HepG2 (cell line): ENCODE data around the gene WDR83. TPM values are rescaled to one million over a fixed set of nuclear protein-coding genes. Genes with fewer than 3 reads are reported as not detected.
A peak's percentile ranks its signal among the peaks of the same experiment; 100 is the strongest.

Experiments used
- BCL3 ChIP-seq: sonication (generic); formaldehyde crosslinking; IDR thresholded peaks from 2 replicates; pipeline ENCODE4 v1.5.1; 2020; ENCODE audit warnings: mild to moderate bottlenecking, missing genetic modification reagents, moderate library complexity
- BCL6 ChIP-seq: IDR thresholded peaks from 2 replicates; pipeline ENCODE4 v1.6.1; 2016; ENCODE audit warnings: missing genetic modification reagents, missing compliant biosample characterization
- CBX2 ChIP-seq, 2 experiments: fragments of 200-600 bp in 1 of 2; sonication (generic); formaldehyde crosslinking in 1 of 2; IDR thresholded peaks; 2 replicates each; pipeline versions ENCODE4 v1.7.0 to v1.8.1; 2018 to 2022; ENCODE audit warnings: low read depth in 2 of 2, low read length in 1 of 2, mild to moderate bottlenecking in 1 of 2, missing genetic modification reagents in 1 of 2
- CENPT ChIP-seq: sonication (generic); formaldehyde crosslinking; IDR thresholded peaks from 2 replicates; pipeline ENCODE4 v1.8.0; 2022; ENCODE audit warnings: low read depth, mild to moderate bottlenecking, moderate library complexity, missing genetic modification reagents
- DDIT3 ChIP-seq: sonication (generic); formaldehyde crosslinking; IDR thresholded peaks from 2 replicates; pipeline ENCODE4 v1.4.0; 2020; ENCODE audit warnings: mild to moderate bottlenecking, missing genetic modification reagents
- DPF2 ChIP-seq: sonication (generic); formaldehyde crosslinking; IDR thresholded peaks from 2 replicates; pipeline ENCODE4 v1.4.0; 2020; ENCODE audit warnings: mild to moderate bottlenecking, low read depth, missing genetic modification reagents, borderline replicate concordance
- ESRRA ChIP-seq: sonication (generic); formaldehyde crosslinking; IDR thresholded peaks from 2 replicates; pipeline ENCODE4 v1.5.1; 2020; ENCODE audit warnings: mild to moderate bottlenecking, low read depth, missing genetic modification reagents
- HDAC2 ChIP-seq: sonication (generic); formaldehyde crosslinking; IDR thresholded peaks from 2 replicates; pipeline ENCODE4 v1.4.0; 2020; ENCODE audit warnings: missing genetic modification reagents
- MIXL1 ChIP-seq: IDR thresholded peaks from 2 replicates; pipeline ENCODE4 v1.6.1; 2016
- NONO ChIP-seq, 2 experiments: fragments of 450-650 bp in 1 of 2; sonication (generic) in 1 of 2; formaldehyde crosslinking in 1 of 2; IDR thresholded peaks in 1 of 2; conservative IDR thresholded peaks in 1 of 2; 2 replicates each; pipeline versions ENCODE4 v1.6.1 to v1.8.0; 2017 to 2022; ENCODE audit warnings: mild to moderate bottlenecking in 1 of 2, missing genetic modification reagents in 1 of 2, moderate library complexity in 1 of 2
- RFX5 ChIP-seq: IDR thresholded peaks from 2 replicates; pipeline ENCODE4 v1.6.1; 2011; ENCODE audit warnings: low read depth, low read length, improper control_type of control experiment
- SCMH1 ChIP-seq: sonication (generic); formaldehyde crosslinking; IDR thresholded peaks from 2 replicates; pipeline ENCODE4 v1.9.0; 2021; ENCODE audit warnings: missing genetic modification reagents, mild to moderate bottlenecking, borderline replicate concordance
- TBP ChIP-seq: sonication (generic); formaldehyde crosslinking; IDR thresholded peaks from 2 replicates; pipeline ENCODE4 v1.5.0; 2020; ENCODE audit warnings: missing genetic modification reagents
- ZBTB2 ChIP-seq: sonication (generic); formaldehyde crosslinking; IDR thresholded peaks from 2 replicates; pipeline ENCODE4 v1.8.0; 2022; ENCODE audit warnings: low read depth, missing genetic modification reagents
- ZHX2 ChIP-seq, 2 experiments: sonication (generic) in 1 of 2; formaldehyde crosslinking in 1 of 2; IDR thresholded peaks; 2 replicates each; pipeline versions ENCODE4 v1.6.1 to v1.9.0; 2014 to 2022; ENCODE audit warnings: antibody characterized with exemption in 1 of 2, borderline replicate concordance in 1 of 2, inconsistent platforms in 1 of 2, low read depth in 1 of 2, missing genetic modification reagents in 1 of 2
- ZNF382 ChIP-seq: sonication (generic); formaldehyde crosslinking; IDR thresholded peaks from 2 replicates; pipeline ENCODE4 v1.5.0; 2020; ENCODE audit warnings: missing genetic modification reagents, mild to moderate bottlenecking, borderline replicate concordance
- ZNF879 ChIP-seq: sonication (generic); formaldehyde crosslinking; IDR thresholded peaks from 2 replicates; pipeline ENCODE4 v1.8.1; 2023; ENCODE audit warnings: missing genetic modification reagents
- polyA plus RNA-seq, 8 experiments: library from polyadenylated mRNA; depleted of rRNA in 3 of 8; stranded (reverse) in 7 of 8; unstranded in 1 of 8; fragments of >200 nt; fragmentation: Illumina TruSeq in 4 of 8; extraction: Trizol in 4 of 8; gene quantifications; 2 replicates each; pipeline versions ENCODE4 v1.2.1 to v1.2.3, GENCODE V29; 2011 to 2016; ENCODE audit warnings: low read depth in 4 of 8, missing spikeins in 1 of 8, mixed read lengths in 1 of 8; ENCODE audit not compliant: insufficient read depth in 1 of 8
- total RNA-seq, 5 experiments: library from RNA; depleted of rRNA; stranded (reverse); fragments of >200 nt; fragmentation: Illumina TruSeq; extraction: Trizol; gene quantifications; 2 replicates each; pipeline ENCODE4 v1.2.3, GENCODE V29; 2016; ENCODE audit warnings: low read depth in 1 of 5

WDR83 gene
- total and polyA plus RNA-seq, 2 of the 13 experiments (the other 11 are each of a cell fraction or from before 2014, with no cell fraction given): 4.5 to 10.7 TPM

GRCh38 chr19:12722566-12723380 is 56.2 kb downstream of the WDR83 start (continued):
- TF ChIP-seq CBX2 (IDR thresholded peaks at IDR 0.05; ENCODE audit: low read depth, low read length) (no peak), CBX2 (CRISPR knock-in tag; IDR thresholded peaks at IDR 0.05; ENCODE audit: low read depth) (no peak), BCL6 (CRISPR knock-in tag) (no peak; the same call in 1 of the 2 replicates), ESRRA (CRISPR knock-in tag) (no peak), ZNF382 (CRISPR knock-in tag) (no peak), DPF2 (CRISPR knock-in tag) (no peak), CENPT (CRISPR knock-in tag) (no peak), ZHX2 (IDR thresholded peaks at IDR 0.05; ENCODE audit: low read depth) (0 out of 2 replicates have a peak, but pooled peaks have one; percentile 65), ZHX2 (CRISPR knock-in tag; IDR thresholded peaks at IDR 0.05; ENCODE audit: borderline replicate concordance) (no peak), RFX5 (no peak), ZBTB2 (CRISPR knock-in tag) (no peak), ZNF879 (CRISPR knock-in tag) (no peak), DDIT3 (no peak), HDAC2 (CRISPR knock-in tag) (peak; percentile 75), SCMH1 (CRISPR knock-in tag) (no peak), MIXL1 (CRISPR knock-in tag) (peak; percentile 61), TBP (CRISPR knock-in tag) (no peak), NONO (IDR thresholded peaks at IDR 0.05) (no peak), NONO (CRISPR knock-in tag; conservative IDR thresholded peaks at IDR 0.05) (0 out of 2 replicates have a peak, but pooled peaks have one; percentile 29), BCL3 (CRISPR knock-in tag) (no peak)
